ENCODE measurements around the gene RPS15.

Gene RPS15

DNA sequence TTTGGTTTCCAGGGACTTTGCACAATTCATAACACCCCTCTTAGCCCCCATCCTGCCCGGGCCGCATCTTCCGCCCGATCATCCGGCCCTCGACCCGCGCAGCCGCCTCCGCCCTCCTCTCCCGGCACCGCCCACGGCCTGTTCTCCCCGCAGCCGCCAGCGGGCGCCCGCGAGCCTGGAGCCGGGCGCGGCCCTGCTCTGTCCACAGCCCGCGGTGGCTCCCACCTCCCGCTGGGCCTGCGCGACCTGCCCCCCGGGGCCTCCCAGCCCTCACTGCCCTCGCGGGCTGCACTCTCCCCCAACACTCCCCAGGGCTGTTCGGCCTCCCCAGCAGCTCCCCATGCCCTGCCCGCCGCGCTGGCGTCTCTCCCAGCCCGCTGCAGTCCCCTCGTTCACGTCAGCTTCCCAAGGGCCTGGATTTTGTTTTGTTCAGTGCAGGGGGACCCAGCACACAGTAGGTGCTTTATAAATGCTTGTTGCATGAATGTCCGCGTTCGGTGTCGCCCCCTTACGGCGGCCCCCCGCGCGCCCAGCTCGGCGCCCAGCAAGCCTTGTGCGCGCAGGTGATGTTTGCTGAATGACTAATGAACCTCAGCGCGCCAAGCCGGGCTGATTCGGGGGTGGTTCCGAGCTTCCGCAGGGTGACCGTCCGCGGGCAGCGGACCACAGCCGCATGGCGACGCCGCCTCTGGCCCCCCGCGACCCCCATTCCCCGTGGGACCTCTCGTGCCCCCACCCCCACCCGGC lies 7.2 kb downstream of the RPS15 start:
- DNase-seq (ENCODE audit: low read depth), result no peak
- no peak overlapping the region for H3K4me3 ChIP-seq (ENCODE audit: low read depth, low read length)
- TF ChIP-seq, protein P1, sequence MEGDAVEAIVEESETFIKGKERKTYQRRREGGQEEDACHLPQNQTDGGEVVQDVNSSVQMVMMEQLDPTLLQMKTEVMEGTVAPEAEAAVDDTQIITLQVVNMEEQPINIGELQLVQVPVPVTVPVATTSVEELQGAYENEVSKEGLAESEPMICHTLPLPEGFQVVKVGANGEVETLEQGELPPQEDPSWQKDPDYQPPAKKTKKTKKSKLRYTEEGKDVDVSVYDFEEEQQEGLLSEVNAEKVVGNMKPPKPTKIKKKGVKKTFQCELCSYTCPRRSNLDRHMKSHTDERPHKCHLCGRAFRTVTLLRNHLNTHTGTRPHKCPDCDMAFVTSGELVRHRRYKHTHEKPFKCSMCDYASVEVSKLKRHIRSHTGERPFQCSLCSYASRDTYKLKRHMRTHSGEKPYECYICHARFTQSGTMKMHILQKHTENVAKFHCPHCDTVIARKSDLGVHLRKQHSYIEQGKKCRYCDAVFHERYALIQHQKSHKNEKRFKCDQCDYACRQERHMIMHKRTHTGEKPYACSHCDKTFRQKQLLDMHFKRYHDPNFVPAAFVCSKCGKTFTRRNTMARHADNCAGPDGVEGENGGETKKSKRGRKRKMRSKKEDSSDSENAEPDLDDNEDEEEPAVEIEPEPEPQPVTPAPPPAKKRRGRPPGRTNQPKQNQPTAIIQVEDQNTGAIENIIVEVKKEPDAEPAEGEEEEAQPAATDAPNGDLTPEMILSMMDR (IDR thresholded peaks at IDR 0.05; ENCODE audit: control insufficient read depth, extremely low read depth, insufficient read depth), result peak; percentile 90

DNA sequence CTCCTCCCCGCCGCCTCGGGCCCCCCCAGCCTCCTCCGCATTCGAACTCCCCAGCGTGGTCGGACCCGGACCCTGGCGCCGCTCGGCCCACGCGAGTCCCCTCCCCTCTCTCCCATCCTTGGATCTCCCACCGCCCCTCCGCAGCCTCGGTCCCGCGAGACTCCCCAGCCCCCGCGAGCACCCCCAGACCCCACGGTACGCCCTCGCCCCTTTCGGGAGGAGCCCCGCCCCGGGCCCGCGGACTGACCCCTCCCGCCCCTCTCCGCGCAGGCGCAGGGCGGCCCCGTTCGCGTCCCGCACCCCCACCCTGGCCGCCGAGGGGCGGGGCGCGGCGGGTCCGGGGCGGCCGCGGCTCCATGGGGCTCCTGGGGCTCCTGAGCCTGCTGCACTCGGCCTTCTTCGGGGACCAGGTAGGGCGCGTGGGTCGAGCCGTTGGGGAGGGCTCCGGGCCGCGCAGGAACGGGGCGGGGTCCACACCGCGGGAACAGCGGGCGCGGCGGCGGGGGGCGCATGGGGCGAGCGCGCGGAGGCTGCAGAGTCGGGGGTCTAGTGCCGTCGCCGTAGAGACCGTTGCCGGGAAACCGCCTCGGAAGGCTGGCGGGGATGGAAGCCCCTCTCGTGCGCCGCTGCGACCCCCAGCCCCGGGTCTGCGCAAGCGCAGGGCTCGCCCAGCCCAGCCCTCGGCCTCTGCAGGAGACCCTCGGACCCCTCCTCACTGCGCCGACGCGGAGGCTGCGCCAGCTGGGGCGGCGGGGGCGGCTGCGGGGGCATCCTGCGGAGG lies 7.9 kb downstream of the RPS15 start:
- H3K4me3 ChIP-seq (ENCODE audit: low read depth, low read length), result no peak overlapping the region
- DNase-seq (ENCODE audit: low read depth), result no peak
- TF ChIP-seq, protein P1 (IDR thresholded peaks at IDR 0.05; ENCODE audit: control insufficient read depth, extremely low read depth, insufficient read depth), result no peak

DNA sequence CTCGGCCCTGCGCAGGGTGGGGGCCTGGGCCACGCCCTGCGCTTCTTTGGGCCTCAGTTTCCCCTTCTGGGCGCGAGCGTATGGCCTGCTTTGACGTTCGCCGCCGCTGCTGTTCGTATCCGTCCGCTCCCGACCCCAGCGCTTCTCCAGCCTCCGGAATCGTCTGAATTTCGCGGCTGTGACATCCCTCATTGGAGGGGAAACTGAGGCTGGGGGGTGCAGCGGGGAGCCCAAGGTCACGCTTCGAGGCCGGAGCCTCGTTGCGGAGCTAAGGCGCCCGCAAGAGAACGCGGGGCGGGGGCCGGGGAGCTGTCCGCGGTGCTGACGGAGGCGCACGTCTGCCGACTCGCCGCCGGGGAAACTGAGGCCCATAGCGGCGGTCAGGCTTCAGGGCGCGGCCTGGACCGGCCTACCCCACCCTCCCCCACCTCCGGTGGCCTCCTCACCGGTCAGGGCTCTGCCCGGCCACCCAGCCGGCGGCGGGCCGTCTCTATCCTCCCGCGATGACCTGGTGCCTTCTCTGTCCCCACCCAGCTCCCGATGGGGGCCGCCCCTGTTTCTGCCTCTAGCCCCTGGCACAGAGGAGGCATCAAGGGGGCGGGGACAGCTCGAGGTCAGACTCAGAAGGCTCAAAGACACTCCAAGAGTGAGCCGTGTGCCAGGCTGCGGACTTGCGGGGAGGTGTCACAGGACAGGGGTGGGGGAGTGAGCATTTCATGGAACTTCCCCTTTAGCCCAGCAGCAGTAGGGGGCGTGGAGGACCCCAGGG lies 8.7 kb downstream of the RPS15 start:
- DNase-seq (ENCODE audit: low read depth), result no peak
- TF ChIP-seq, protein P1 (IDR thresholded peaks at IDR 0.05; ENCODE audit: control insufficient read depth, extremely low read depth, insufficient read depth), result no peak
- no peak overlapping the region for H3K4me3 ChIP-seq (ENCODE audit: low read depth, low read length)

DNA sequence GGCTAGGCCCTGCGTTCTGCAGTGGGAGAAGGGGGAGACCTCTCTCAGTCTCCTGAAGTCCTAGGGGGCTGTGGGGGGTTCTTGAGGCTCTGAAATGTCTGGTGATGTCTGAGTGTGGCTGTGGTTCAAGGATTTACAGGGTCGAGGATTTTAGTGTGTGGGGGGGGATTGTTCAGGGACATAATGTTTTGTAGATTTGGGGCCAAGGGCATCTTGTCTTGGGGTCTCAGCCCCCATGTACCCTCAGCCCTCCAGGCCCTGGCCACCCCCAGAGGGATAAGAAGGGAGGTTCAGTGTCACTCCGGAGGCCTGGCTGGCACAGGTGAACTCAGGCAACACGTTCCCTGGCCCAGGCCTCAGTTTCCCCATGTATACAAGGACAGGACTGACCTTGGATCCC lies 9.3 kb downstream of the RPS15 start:
- no peak overlapping the region for H3K4me3 ChIP-seq (ENCODE audit: low read depth, low read length)
- TF ChIP-seq, protein P1 (IDR thresholded peaks at IDR 0.05; ENCODE audit: control insufficient read depth, extremely low read depth, insufficient read depth), result no peak
- no peak for DNase-seq (ENCODE audit: low read depth)

DNA sequence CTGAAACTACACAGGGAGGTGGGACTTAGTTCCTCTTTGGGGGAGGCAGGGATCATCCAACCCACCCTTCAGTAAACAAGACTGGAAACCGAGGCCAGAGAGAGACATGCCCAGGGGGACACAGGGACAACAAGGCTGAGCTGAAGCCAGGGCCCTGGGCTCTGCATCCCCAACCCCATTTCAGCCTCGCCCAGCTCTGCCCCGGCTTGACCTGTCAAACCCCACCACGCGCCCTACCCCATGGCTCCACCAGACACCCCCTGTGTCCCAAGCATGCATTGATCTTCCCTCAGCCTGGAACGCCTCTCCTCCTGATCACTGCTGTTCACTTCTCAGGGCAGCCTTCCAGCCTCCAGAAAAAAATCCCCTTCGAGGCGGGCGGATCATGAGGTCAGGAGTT lies 9.7 kb downstream of the RPS15 start:
- no peak overlapping the region for H3K4me3 ChIP-seq (ENCODE audit: low read depth, low read length)

More for the DNA sequence above, 9.7 kb downstream of the RPS15 start:
- TF ChIP-seq, protein P1 (IDR thresholded peaks at IDR 0.05; ENCODE audit: control insufficient read depth, extremely low read depth, insufficient read depth), result no peak
- DNase-seq (ENCODE audit: low read depth), result no peak
